Dermis microvascular lymphatic vessel endothelial cell (primary cell): ENCODE data around the gene TTC28. TPM values are rescaled to one million over a fixed set of nuclear protein-coding genes. Genes with fewer than 3 reads are reported as not detected.
"Not testable (repeated sequence)": the region's sequence is repeated elsewhere in the genome, so short reads cannot be mapped to it uniquely, and the experiment has no call there.

Source experiments
- DNase-seq, 2 donors: peaks; one replicate each; pipeline versions ENCODE4 v3.0.0 to v3.0.0-alpha.2; 2010; ENCODE audit warnings: low read depth in 2 of 2
- total RNA-seq: library from RNA; depleted of rRNA; stranded (reverse); fragments of >200 nt; gene quantifications from 2 replicates; pipeline ENCODE4 v1.2.1, GENCODE V29; 2014

TTC28 gene
- total RNA-seq, 1 donor from 2014 or later: 11.7 TPM

GRCh38 chr22:28604966-28605761 is 74.5 kb downstream of the TTC28 start:
- peak in 1 of 2 donors; percentile 80 for DNase-seq

- no peak for DNase-seq
These were observed 77.7 kb downstream of the TTC28 start for GRCh38 chr22:28601915-28602314.

GRCh38 chr22:28600546-28601143 is 79.0 kb downstream of the TTC28 start:
- peak; percentile 50 to 68 for DNase-seq

- DNase-seq: no peak
These were observed 79.9 kb downstream of the TTC28 start for GRCh38 chr22:28599693-28600092.

DNA sequence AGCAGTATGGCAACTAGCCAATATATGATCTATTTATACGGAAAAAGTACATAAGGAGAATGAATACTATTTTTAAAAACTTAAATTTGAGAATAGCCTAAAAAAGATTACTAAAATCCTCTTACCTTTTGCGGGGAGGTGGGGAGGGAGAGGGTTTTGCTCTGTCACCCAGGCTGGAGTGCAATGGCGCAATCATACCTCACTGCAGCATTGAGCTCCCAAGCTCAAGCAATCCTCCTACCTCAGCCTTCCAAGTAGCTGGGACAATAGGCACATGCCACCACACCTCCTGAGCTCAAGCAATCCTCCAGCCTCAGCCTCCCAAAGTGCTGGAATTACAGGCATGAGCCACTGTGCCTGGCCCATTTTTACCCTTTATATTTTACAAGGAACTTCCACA is 82.0 kb downstream of the TTC28 start:
- DNase-seq: no peak

DNA sequence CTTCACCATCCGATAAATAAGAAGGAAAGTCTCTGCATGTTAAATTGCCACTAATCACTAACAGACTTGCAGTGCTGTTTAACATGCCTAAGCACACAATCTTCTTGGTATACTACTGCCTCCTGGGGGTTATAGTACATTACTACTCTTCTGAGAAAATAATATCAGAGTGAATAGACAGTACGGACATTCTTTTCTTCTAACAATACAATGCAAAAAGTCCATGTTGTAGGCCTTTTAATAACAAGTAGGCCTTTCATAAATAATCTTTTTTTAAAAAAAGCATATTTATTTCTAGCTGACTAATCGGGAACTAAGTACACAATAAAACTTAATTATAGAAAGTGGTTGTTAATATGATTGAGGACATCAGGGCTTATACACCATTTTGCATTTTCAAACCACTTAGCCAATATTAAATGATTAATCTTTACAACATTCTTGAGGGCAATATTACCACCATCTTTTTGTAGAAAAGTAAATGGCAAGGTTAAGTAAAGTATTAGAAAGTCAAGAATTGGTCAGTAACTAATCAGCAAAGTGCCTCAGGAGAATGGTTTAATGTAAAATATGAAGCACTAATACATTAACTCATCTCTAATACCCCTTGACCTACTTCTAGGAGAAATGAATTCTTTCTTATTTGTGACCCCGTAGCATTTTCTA is 84.7 kb downstream of the TTC28 start:
- peak; percentile 64 to 74 for DNase-seq

DNA sequence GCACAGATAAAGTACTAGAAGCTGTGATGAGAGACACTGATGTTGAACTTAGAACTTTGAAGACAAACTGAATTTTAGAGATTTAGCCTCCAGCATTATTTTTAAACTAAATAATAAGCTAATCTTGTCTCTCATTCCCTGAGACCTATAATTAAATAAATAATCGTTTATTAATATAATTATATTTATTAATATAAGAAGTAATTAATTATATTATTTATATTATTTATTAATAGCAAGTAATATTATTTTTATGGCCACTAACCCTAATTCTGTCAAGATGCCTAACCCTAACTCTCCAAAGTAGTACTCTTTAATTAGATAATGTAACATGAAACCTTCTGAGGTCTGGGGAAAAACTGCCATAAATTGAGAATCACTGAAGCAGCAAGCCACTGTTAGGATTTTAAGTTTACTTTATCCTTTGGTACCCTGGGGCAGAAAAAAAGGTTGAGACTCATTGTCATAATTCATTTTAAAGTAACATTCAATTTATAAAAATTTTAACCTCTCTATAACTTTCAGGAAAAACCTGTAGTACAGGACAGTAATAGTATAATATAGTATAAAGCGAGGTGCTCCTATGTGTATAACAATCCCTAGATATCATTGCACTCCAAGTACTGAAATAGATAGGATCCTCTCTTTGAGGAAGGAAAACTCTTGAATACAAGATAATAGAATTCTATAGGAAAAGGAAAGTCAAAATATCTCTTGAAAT is 85.4 kb downstream of the TTC28 start:
- no peak for DNase-seq

DNA sequence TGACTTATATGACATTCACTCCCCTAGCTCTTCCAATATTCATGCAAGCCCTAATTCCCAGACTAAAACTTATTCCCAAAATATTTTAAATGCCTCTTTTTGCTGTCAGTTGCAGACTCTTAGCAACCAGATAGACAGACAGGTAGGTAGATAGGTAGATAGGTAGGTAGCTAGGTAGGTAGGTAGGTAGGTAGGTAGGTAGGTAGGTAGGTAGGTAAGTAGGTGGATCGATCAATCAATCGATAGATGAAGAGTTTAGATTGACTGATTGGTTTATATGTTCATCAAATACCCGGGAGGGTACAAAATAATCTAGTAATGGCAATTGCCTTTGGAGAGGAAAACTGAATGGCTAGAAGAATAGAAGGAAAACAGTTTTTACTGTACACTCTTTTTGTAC is 86.3 kb downstream of the TTC28 start:
- no peak for DNase-seq

DNA sequence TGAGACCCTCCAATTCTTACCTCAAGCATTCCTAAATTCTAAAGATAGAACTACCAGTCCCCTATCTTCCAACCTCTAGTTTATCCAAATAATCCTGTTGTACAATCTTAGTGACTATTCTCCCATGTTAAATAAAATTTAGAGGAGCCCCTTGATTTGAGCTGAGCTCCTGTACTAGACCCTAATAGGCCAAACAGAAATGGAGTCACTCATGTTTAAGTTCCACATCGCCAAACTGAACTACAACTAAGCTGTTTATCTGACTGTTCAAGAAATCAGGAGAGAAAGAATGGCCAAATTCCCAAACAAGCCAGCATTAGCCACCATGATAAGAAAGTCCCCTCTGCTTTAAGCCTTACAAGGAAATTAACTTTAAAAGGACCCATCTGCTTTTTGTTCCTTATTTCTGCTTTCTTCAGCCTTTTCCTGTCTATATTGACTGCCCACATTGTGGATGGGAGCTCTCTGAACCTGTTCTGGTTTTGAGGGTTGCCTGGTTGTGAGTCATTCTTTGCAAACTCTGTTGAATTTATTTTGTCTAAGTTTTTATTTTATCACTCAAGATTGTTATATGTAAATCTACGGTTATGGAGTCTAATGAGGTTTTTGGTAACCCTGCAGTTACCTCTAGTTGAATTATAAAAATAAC is 90.4 kb downstream of the TTC28 start:
- no peak for DNase-seq

- DNase-seq: no peak
These were observed 94.3 kb downstream of the TTC28 start for GRCh38 chr22:28585324-28585723.

DNA sequence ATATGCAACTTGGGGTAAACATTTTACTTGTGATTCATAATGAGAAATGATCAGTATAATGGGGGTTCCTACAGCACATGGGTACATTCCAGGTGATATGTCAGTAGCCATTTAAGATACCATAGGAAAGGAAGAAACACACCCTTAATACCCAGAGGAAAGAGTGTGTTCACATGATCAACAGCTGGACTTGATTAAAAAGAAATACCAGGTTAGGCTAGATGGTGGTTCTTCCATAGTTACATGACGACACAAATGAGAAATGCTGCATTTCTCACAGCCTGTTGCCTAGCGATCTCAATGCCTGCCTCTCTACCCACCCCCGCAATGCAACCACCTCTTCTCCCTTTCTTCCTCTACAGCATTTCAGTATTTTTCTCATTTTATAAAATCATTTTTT is 96.8 kb downstream of the TTC28 start:
- DNase-seq: no peak

- no peak for DNase-seq
These were observed 98.6 kb downstream of the TTC28 start for GRCh38 chr22:28581016-28581415.

- DNase-seq: no peak
These were observed 103.5 kb downstream of the TTC28 start for GRCh38 chr22:28576162-28576561.

DNA sequence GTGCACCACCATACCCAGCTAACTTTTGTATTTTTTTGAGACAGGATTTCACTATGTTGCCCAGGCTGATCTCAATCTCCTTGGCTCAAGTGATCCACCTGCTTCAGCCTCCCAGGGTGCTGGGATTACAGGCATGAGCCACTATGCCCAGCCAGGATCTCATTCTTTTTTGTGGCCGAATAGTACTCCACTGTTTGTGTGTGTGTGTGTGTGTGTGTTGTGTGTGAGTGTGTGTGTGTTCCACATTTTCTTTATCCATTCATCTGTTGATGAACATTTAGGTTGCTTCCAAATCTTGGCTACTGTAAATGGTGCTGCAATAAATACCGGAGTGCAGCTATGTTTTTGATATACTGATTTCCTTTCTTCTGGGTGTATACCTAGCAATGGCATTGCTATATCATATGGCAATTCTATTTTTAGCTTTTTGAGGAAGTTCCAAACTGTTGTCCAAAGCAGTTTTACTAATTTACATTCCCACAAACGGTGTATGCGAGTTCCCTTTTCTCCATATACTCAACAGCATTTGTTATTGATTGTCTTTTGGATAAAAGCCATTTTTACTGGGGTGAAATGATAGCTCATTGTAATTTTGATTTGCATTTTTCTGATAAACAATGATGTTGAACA is 105.4 kb downstream of the TTC28 start:
- DNase-seq: no peak

DNA sequence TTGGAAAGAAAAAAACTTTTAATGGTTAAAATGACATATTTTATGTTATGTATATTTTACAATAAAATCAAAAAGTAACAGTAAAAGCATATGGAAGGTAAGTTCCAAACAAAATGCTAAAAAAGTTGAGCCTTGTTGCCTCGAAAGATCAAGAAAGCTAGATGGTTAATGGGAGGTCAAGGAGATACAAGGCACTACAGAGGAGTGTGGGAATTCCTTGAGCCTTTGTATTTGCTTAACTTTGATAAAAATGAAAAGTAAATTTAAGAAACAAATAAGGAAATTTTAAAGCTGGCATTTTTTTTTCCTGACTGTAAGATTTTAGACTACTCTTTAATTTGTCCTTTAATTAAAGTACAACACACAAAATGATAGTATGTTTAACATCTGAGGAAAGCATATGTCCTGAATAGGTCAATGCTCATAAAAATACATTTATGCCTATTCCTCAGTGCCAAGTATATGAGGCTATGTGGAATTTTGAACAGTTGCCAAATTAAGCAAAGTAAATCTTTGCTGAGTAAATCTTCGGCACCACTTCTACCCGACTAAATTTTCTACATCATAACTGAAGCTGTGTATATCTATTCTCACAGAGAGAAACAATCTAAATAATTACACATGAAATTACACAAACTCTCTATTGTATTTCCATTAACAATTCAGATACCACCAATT is 108.8 kb downstream of the TTC28 start:
- DNase-seq: peak in 1 of 2 donors; percentile 29

- DNase-seq: not testable (repeated sequence)
These were observed 110.7 kb downstream of the TTC28 start for GRCh38 chr22:28568974-28569373.

GRCh38 chr22:28568099-28568498 is 111.5 kb downstream of the TTC28 start:
- no peak for DNase-seq

GRCh38 chr22:28566920-28567499 is 112.6 kb downstream of the TTC28 start:
- not testable (repeated sequence) for DNase-seq

- DNase-seq: no peak
These were observed 116.0 kb downstream of the TTC28 start for GRCh38 chr22:28563636-28564035.

GRCh38 chr22:28562324-28562723 is 117.3 kb downstream of the TTC28 start:
- DNase-seq: no peak
